ENCODE results near the gene BMPR1B.

GRCh38 chr4:94890579-94890978 lies 132.8 kb downstream of the BMPR1B start:
- TF ChIP-seq POLR2AphosphoS5 (IDR thresholded peaks at IDR 0.05) (no peak), CTCF (IDR thresholded peaks at IDR 0.05) (no peak), EP300 (IDR thresholded peaks at IDR 0.05) (no peak), POLR2A (IDR thresholded peaks at IDR 0.05) (no peak)

All from gastroesophageal sphincter (tissue), 3 donors.